T-helper 17 cell (primary cell): ENCODE data around the gene CST11. TPM values are rescaled to one million over a fixed set of nuclear protein-coding genes. Genes with fewer than 3 reads are reported as not detected.

ENCODE experiments used
- ATAC-seq: fragments of 150-1000 bp; cut with Tn5 transposase; 2 replicates; pipeline ENCODE4 v1.10.0; 2021; ENCODE audit warnings: mild to moderate bottlenecking, moderate library complexity
- DNase-seq, 3 donors: peaks; one replicate each; pipeline versions ENCODE4 v3.0.0 to v3.0.0-alpha.2; 2020 to 2021
- H3K9me3 ChIP-seq: one replicate; pipeline ENCODE4 v1.7.0; 2013; ENCODE audit warnings: low read length, mild to moderate bottlenecking; ENCODE audit not compliant: control insufficient read depth, poor library complexity, severe bottlenecking
- H3K27ac Mint-ChIP-seq: one replicate; pipeline ENCODE4 v1.8.0; 2022; ENCODE audit warnings: mild to moderate bottlenecking, moderate library complexity, mixed read lengths
- H3K27me3 Mint-ChIP-seq: one replicate; pipeline ENCODE4 v1.8.0; 2022; ENCODE audit warnings: mixed read lengths
- H3K36me3 Mint-ChIP-seq: one replicate; pipeline ENCODE4 v1.8.0; 2022; ENCODE audit warnings: low read depth, mixed read lengths
- H3K4me1 Mint-ChIP-seq: one replicate; pipeline ENCODE4 v1.8.0; 2022; ENCODE audit warnings: mild to moderate bottlenecking, mixed read lengths
- H3K4me3 Mint-ChIP-seq: one replicate; pipeline ENCODE4 v1.8.0; 2022; ENCODE audit warnings: mild to moderate bottlenecking, moderate library complexity, mixed read lengths
- total RNA-seq, 4 donors: library from RNA in 2 of 4; stranded (reverse) in 2 of 4; gene quantifications; one replicate each; pipeline ENCODE4 v1.2.3 and lab custom pipeline; 2022 to 2026

CST11 gene
- total RNA-seq, 2 donors from 2014 or later = not detected

DNA sequence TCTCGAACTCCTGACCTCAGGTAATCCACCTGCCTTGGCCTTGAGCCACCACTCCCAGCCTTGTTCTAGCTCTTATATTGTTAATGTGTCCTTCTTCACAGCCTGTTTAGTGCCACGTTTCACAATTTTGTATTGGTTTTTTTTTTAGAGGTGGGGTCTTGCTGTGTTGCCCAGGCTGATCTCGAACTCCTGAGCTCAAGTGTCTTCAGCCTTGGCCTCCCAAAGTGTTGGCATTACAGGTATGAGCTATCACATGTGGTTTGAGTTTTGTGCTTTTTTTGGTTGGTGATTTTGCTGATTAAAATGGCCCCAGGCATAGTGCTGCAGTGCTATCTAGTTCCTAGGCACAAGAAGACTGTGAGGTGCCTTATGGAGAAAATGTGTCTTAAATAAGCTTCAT, 19.0 kb downstream of the CST11 start:
- ATAC-seq = no peak
- peaks cover 27% of the 10 kb centered on the region for H3K27me3 Mint-ChIP-seq
- no peak overlapping the region for H3K27ac Mint-ChIP-seq

DNA sequence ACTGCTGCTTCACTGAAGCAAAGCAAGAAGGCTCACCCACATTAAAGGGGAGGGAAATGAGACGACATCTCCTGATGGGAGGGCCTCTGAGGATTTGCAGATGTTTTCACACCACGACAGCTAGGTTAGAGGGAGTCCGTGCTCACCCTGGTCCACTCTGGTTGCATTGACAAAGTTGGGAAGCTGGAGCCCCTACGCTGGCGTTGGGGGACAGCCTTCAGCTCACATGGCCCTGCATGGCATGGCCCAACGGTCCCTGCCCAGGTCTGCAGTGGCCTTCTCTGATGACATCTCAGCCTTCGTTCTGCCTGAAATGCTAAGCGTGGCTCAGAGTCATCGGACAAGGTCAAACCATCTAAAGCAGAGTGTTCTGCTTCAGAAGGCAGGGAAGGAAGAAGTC, 27.5 kb downstream of the CST11 start:
- Mint-ChIP-seq H3K4me3 (no peak overlapping the region), H3K36me3 (peaks cover 2% of the 10 kb centered on the region), H3K4me1 (peaks cover 8% of the 10 kb centered on the region), H3K27ac (no peak overlapping the region), H3K27me3 (peaks cover 16% of the 10 kb centered on the region)
- DNase-seq (no peak), ATAC-seq (no peak)
- H3K9me3 ChIP-seq = no peaks in the 10 kb centered on the region

More for the DNA sequence above, 19.0 kb downstream of the CST11 start:
- Mint-ChIP-seq H3K36me3 (no peaks in the 10 kb centered on the region), H3K4me3 (no peak overlapping the region), H3K4me1 (peaks cover 2% of the 10 kb centered on the region)
- DNase-seq = no peak
- no peaks in the 10 kb centered on the region for H3K9me3 ChIP-seq

DNA sequence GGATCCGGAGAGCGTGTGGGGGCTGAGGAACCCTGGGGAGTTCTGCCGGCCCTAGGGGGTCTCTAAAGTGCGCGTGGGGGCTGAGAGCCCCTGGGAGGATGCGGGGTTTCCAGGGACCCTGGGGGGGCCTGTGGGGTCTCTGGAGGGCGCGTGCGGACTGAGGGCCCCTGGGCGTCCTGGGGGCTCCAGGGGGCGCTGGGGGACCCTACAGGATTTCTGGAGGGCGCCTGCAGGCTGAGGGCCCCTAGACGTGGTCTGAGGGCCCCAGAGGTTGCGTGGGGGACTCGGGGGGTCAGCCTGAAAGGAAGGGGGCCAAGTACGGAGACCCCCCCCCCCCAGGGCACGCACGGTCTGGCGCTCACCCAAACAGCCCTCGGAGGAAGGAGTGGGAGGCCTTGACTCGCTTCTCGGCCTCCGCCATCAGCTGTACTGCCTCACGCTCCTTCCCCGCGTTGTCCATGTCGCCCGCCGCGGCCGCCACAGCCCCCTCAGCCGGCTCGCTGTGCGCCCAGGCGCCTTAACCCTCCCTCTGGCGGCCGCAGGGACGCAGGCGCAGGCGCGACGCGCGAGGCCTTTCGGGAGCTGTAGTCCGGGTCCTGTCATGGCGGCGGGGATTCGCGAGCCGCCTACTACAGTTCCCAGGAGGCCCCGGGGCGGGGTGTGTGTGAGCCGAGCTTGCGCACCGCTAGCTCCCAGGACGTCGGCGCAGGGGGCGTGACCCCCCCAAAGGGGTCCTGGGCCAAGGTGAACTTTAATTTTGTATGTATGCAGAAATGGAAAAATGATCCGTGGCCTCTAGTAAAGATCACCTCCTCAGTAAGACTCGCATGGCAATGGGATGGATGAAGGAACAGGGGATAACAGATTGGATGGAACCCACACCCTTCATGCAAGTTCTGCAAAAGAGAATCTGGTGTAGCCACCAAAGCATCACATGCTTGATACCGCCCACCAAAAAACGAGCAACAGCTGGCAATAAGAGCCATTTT, 31.4 kb downstream of the CST11 start, which contains the start of gene NAPB:
Gene NAPB, minus strand, starts transcription at position 546 of the 989 bp plus-strand sequence. Its CDS starts 86 bp downstream, at position 460.
- H3K4me1 Mint-ChIP-seq = peaks cover 24% of the 10 kb centered on the region

DNA sequence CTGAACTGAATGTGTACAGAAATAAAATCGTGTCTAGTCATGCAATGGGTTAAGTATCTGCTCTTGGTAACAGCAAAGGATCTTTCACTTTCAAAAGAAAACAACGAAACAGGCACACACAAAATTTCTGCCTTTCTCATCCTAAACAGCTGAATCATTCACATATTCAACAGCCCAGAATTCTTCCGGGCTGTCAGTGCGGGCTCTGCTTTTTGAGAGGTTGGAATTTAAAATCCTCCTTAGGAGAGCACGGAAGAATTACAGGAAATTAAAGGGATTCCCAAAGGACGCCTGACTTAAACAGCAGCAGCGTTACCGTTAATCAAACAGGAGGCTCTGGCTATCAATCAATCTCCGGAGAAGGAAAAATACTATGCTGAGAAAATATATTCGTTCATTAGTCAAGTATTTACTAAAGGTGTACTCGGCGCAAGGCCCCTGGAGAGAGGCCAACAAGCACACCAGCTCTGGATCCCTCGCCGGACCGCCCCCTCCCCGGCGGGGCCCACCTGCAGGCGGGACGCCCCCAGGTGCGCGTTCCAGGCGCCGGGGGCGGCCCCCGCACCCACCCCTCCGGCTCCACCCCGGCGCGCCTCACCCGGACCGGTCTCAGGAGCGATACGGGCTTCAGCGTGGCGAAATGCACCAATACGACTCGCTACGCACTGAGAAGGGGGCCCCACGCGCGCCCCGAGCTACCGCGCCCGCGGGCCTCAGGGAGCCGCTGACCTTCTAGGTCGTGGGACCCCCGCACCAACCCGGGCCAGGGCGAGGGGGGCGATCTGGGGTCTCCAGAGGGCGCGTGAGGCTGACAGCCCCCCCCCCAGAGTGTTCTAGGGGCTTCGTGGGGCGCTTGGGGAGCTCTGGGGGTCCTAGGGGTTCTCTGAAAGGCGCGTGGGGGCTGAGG, 32.4 kb downstream of the CST11 start:
- H3K9me3 ChIP-seq = no peaks in the 10 kb centered on the region

More for the DNA sequence above, 31.4 kb downstream of the CST11 start, which contains the start of gene NAPB:
- H3K4me3 Mint-ChIP-seq = peak within 1 kb of the TSS; percentile 92
- peak; percentile 85 to 88 (median 85) for DNase-seq
- peaks cover 16% of the 10 kb centered on the region for H3K27me3 Mint-ChIP-seq
- peak within 1 kb of the TSS; percentile 83 for H3K27ac Mint-ChIP-seq
- H3K9me3 ChIP-seq = no peaks in the 10 kb centered on the region
- peak; percentile 99 for ATAC-seq
- peaks cover 2% of the 10 kb centered on the region for H3K36me3 Mint-ChIP-seq

DNA sequence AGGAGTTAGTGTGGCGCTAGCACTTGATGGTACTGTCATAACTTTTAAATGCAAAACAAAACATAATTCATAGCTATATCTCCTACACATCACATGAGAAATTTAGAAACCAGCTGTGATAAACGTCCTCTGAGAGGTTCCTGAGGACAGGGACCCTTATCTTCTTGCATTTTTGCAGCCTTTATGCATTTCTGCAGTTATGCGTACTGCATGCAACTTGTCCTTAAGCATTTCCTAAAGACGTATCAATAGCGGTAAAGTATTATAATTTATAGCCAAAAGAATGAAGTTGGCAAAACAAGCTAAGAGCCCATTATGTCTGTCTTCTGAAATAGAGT, 33.0 kb downstream of the CST11 start:
- H3K27ac Mint-ChIP-seq = peak overlapping the region; percentile 83
- peaks cover 8% of the 10 kb centered on the region for H3K27me3 Mint-ChIP-seq
- peaks cover 2% of the 10 kb centered on the region for H3K36me3 Mint-ChIP-seq
- ATAC-seq (no peak), DNase-seq (no peak)
- peak overlapping the region; percentile 92 for H3K4me3 Mint-ChIP-seq
- no peaks in the 10 kb centered on the region for H3K9me3 ChIP-seq
- H3K4me1 Mint-ChIP-seq = peaks cover 27% of the 10 kb centered on the region

More for the DNA sequence above, 32.4 kb downstream of the CST11 start:
- peaks cover 14% of the 10 kb centered on the region for H3K27me3 Mint-ChIP-seq
- H3K4me3 Mint-ChIP-seq = peak overlapping the region; percentile 92
- H3K36me3 Mint-ChIP-seq = peaks cover 2% of the 10 kb centered on the region
- peak overlapping the region; percentile 83 for H3K27ac Mint-ChIP-seq
- peaks cover 27% of the 10 kb centered on the region for H3K4me1 Mint-ChIP-seq
- DNase-seq = peak; percentile 7 to 49 (median 38)
- ATAC-seq = peak; percentile 22

GRCh38 chr20:23417861-23418260, 34.8 kb downstream of the CST11 start:
- Mint-ChIP-seq H3K4me3 (no peak overlapping the region), H3K27ac (no peak overlapping the region), H3K36me3 (peaks cover 2% of the 10 kb centered on the region), H3K4me1 (peaks cover 31% of the 10 kb centered on the region), H3K27me3 (no peaks in the 10 kb centered on the region)
- DNase-seq = no peak
- no peaks in the 10 kb centered on the region for H3K9me3 ChIP-seq
- no peak for ATAC-seq

DNA sequence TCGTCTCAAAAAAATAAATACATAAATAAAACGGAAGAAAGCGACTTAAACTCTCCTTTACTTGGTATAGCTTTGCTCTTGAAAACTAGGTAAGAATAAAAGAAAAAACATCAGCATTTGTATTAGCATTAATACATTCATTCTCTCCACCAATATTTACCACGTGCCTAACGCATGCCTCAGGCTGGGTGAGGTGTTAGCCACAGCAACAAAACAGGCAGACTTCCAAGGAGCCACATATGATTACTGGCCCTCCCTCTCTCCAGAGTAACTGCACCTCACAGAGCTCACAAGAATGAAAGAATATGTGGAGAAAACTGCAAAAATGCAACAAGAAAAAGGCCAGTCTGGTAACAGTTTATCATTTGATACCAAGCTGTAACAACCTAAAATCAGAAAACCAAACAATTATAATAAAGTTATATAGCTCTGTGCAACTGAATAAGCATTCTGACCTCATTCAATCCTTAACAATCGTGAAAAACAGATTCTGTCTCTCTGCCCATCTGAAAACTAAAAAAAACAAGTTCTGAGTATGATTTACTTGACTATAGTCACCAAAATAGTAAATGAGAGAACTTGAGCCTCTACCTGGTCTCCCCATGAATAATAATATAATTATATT, 36.6 kb downstream of the CST11 start:
- ATAC-seq = no peak
- Mint-ChIP-seq H3K27ac (no peak overlapping the region), H3K4me1 (peaks cover 30% of the 10 kb centered on the region), H3K4me3 (no peak overlapping the region), H3K27me3 (no peaks in the 10 kb centered on the region), H3K36me3 (no peaks in the 10 kb centered on the region)
- DNase-seq = no peak
- no peaks in the 10 kb centered on the region for H3K9me3 ChIP-seq

- no peak for ATAC-seq
- DNase-seq = no peak
- no peaks in the 10 kb centered on the region for H3K27me3 Mint-ChIP-seq
- no peaks in the 10 kb centered on the region for H3K9me3 ChIP-seq
- H3K4me3 Mint-ChIP-seq = no peak overlapping the region
- no peaks in the 10 kb centered on the region for H3K36me3 Mint-ChIP-seq
- H3K27ac Mint-ChIP-seq = peak overlapping the region; percentile 39
- peaks cover 32% of the 10 kb centered on the region for H3K4me1 Mint-ChIP-seq
Measured at GRCh38 chr20:23415555-23415954, 37.1 kb downstream of the CST11 start.

GRCh38 chr20:23414526-23415188, 38.0 kb downstream of the CST11 start:
- Mint-ChIP-seq H3K36me3 (no peaks in the 10 kb centered on the region), H3K4me1 (peaks cover 29% of the 10 kb centered on the region), H3K27me3 (no peaks in the 10 kb centered on the region), H3K4me3 (no peak overlapping the region), H3K27ac (no peak overlapping the region)
- DNase-seq (no peak), ATAC-seq (no peak)
- H3K9me3 ChIP-seq = no peaks in the 10 kb centered on the region

DNA sequence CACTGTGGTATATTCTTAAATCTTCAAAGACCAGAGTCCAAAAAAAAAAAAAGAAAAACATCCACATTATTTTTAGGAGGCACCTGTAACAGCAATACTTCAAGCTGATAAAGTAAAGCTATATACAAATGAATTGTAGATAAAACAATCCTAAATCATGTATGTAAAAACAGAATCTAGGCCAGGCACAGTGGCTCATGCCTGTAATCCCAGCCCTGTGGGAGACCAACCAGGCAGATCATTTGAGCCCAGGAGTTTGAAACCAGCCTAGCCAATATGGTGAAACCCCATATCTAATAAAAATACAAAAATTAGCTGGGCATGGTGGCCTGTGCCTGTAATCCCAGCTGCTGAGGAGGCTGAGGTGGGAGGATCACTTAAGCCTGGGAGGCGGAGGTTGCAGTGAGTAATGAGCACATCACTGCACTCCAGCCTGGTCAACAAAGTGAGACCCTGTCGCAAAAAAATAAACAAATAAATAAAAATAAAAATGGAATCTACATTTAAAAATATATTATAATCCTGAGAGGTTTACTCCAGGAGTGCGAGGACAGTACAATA, 38.7 kb downstream of the CST11 start:
- Mint-ChIP-seq H3K27ac (no peak overlapping the region), H3K4me3 (no peak overlapping the region), H3K36me3 (no peaks in the 10 kb centered on the region), H3K27me3 (no peaks in the 10 kb centered on the region), H3K4me1 (peaks cover 27% of the 10 kb centered on the region)
- no peaks in the 10 kb centered on the region for H3K9me3 ChIP-seq
- no peak for ATAC-seq
- DNase-seq = no peak

DNA sequence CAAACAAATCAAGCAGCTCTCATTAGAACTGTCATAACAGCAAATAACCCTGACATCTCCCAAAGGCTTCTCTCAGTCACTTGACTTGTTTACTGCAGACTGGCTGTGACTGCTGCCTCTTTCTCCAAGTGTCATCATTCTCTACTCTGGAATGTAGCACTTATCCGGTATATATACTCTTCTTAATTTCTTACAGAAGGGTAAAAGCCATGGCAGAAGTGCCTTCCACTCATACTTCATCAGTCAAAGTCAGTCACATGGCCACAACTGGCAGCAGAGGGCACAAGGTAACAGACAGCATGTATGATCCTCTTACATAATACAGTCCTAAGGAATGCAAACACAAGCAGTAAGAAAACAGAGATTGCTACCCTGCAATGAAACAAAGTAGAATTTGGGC, 40.6 kb downstream of the CST11 start:
- no peak for ATAC-seq
- no peak for DNase-seq
- peak overlapping the region; percentile 27 for H3K27ac Mint-ChIP-seq
- no peak overlapping the region for H3K4me3 Mint-ChIP-seq
- no peaks in the 10 kb centered on the region for H3K36me3 Mint-ChIP-seq
- H3K4me1 Mint-ChIP-seq = peaks cover 32% of the 10 kb centered on the region
- H3K27me3 Mint-ChIP-seq = no peaks in the 10 kb centered on the region
- no peaks in the 10 kb centered on the region for H3K9me3 ChIP-seq
